Hematopoietic multipotent progenitor cell treated with erythropoietin and hydrocortisone succinate and interleukin-3 and kit ligand, for 8 days (in vitro differentiated cells): ENCODE measurements around the gene KCTD17.
A peak's percentile ranks its signal among the peaks of the same experiment; 100 is the strongest.

ENCODE experiments used
- DNase-seq: peaks from one replicate; pipeline ENCODE4 v3.0.0-alpha.2; 2015

KCTD17 gene

GRCh38 chr22:37043828-37044538, 7.6 kb upstream of the KCTD17 start:
- peak; percentile 83 for DNase-seq

DNA sequence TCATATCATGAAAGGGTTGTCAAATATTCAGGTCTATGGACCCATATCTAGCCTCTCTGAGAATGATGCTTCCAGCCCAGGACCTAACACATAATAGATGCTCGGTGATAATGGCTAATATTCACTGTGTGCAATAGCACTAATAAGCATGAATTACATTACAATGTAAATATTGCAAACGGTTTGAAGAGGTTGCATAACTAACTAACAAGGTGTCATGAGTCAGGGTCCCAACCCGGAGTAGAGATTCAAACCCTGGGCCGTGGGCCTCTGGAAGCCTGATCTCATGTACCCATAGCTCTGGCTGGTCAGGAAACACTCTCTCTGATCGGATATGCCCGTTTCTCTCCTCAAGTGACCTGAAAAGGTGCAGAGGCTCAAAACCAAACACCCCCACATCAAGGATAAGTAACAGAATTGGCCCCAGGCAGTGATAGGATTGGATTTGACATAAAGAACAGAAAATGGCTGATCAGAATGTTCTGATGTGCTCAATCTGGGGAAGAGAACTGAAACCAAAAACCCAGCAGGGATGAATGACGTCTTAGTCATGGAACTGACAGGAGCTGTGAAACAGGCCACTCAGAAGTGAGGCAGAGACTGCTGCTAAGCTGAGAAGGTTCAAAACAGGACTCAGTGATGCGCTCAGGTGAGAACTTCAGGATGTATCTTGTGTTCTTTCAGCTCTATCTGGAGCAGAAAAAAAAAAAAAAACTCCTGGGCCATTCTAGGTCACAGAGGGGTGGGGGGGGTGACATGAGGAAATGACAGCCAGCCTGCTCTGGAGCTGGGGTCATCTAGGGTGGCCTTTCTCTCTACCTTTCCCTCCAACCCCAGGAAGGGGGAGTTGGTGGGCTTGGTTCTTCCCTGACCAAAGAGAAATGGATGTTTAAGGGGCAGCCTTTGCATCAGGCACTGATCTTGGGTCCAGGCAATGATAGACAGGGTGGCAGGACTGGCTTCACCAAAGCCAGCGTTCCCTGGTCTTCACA, 6.6 kb upstream of the KCTD17 start:
- no peak for DNase-seq

GRCh38 chr22:37045958-37046357, 5.6 kb upstream of the KCTD17 start:
- DNase-seq, result peak; percentile 37

DNA sequence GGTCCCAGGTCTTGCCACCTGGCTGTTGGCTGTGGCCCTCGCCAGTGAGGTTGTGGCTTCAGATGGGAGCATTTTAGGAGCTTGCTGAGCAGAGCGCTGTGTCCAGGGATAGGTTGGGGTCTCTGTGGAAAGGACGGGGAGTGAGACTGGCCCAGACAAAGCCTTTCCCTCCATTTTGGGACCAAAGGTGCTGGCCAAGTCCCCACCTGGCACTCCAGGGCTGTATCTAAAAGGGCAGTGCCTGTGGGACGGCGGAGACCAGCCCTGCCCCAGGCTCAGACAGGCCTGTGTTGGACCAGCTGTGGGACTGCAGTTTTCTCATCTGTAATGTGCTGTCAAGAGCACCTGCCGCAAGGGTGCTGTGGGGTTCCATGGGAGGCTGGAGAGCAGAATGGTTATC, 5.0 kb upstream of the KCTD17 start:
- no peak for DNase-seq

DNA sequence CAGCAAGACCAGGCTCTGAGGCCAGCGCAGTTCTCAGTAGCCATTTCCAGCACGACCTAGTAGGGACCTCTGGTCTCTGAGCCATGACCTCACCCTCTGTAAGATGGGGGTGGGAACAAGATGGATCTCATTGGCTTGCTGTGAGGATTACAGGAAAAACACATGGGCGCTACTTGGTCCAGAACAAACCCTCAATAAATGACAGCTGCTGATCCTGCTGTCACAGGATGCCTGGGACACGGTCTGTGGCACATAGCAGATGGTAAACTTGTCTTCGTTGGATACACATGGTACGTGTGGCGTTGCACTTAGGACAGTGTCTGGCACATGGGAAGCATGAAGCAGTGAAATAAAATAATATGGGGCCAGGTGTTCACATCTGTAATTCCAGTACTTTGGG, 4.5 kb upstream of the KCTD17 start:
- DNase-seq, result no peak

DNA sequence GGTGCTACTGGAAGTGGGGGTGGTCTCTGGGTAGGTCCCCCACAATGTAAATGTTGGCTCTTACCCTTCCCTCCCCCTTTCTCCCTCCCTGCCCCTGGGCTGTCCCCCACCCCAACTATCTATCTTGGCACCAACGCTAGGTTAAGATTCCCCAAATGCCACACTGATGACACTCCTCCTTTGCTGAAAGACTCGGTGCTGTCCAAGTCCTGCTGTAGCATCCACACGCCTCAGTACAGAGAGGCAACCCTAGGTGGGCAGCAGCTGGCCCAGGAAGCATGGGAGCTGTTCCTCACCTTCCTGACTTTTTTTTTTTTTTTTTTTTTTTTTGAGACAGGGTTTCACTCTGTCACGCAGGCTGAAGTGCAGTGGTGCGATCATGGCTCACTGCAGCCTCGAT, 3.4 kb upstream of the KCTD17 start:
- no peak for DNase-seq

- DNase-seq, result no peak
These were observed 2.3 kb upstream of the KCTD17 start for GRCh38 chr22:37049224-37049623.

DNA sequence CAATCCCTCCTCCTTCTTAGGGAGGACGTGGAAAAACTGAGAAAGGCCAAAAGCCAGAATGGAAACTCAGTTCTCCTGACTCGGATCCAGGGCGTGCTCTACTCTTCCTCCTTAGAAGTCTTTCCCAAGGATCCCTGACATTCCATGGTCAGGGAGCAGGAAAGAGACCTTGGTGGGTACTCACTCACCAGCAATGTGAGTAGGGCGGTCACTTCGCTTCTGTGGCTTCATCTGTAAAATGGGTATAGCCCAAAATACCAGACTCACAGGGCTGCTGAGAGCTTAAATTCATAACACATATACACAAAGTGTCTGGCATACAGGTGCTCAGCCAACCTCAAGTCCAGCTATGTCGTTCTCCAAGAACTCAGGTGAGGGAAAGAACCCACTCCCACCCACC, 629 bp upstream of the KCTD17 start:
- no peak for DNase-seq

GRCh38 chr22:37052386-37053309, 1.1 kb downstream of the KCTD17 start:
- no peak for DNase-seq

- DNase-seq, result peak; percentile 34
These were observed 1.9 kb downstream of the KCTD17 start for GRCh38 chr22:37053310-37054055.

DNA sequence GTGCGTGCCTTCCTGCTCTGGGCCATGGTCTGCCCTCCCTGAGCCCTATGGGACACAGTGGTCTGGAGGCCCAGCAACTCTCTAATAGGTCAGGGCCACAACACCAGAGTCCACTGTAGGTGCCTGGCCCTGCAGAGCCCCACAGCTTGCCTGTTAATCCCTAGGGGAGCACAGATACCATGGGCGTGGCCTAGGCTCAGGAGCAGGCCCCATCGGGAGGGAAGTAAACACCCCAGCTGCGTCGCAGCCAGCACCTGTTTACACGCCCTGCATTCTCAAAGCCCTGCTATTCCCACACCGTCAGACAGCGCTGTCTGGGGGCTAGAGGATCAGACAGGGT, 2.5 kb downstream of the KCTD17 start:
- DNase-seq, result no peak

GRCh38 chr22:37054600-37055365, 3.2 kb downstream of the KCTD17 start:
- no peak for DNase-seq

GRCh38 chr22:37056246-37056645, 4.7 kb downstream of the KCTD17 start:
- no peak for DNase-seq

DNA sequence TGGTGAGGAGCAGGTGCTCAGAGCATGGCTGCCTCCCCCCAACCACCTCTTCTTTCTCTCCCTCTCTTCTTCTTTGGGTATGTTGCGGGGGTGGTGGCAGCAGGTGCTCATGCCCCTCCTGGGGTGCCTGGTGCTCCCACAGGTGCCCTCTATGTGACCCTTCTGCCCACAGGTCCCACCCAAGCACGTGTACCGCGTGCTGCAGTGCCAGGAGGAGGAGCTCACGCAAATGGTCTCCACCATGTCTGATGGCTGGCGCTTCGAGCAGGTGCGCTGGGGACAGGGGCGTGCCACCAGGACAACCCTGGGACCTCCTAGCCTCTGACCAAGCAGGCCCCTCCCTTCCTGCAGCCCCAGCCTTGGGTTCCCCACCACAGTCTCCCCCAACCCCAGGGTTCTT, 5.7 kb downstream of the KCTD17 start:
- no peak for DNase-seq

DNA sequence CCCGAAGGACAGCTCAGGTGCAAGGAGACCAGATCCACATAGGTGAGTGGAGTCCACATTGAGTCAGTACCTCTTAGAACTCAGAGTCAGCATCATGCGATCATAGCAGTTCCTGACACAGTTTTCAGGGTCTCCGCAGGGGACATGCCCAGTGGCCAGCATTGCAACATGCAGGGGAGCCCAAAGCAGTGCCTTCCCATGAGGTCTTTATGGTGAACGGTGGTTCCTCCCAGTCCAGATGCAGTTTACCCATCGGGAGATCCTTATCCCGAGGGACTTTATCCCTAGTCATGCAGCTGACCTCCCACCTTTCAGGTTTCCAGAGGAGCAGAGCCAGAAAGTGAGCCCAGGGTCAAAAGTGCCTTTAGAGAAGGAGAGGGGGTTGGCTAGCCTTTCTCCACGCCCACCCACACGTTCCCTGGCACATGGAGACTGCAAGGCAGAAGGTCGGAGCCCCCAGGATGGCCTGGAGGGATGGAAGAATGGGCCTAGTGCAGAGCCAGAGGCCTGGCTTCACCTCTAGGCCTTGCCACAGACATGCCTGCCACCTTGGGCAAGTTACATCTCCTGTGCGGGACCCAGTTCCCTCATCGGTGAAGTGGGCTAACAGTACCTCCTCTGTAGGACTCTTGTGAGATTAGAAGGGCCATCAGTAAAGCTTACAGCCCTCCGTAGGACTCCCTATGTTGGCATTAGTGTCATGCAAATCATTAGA, 6.4 kb downstream of the KCTD17 start:
- no peak for DNase-seq

GRCh38 chr22:37058917-37059701, 7.6 kb downstream of the KCTD17 start:
- no peak for DNase-seq

DNA sequence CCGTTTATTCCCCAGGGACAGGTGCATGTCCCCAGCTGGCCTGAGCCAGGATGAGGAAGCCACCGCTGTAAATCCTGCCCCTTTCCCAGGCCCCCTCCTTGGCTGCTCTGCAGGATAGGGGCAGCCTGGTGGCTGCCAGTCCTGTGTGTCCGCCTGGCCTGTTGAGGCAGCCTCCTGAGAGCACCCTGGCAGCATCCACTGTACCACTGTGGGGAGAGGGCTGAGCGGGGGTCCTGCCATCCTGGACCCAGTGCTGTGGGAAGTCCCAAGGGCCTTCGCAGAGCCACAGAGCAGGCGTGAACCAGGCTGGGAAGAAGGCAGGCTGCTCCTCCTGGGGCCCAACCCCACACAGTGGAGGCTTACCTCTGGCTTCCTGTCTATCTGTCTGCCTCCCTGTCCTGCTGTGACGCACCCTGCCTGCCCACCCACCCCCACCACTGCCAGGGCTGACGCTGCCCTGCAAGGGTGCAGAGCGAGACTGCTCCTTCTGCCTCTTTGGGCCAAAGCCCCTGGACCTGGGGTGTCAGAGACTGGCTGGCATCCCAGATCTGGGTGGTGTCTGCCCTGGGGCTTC, 8.4 kb downstream of the KCTD17 start:
- DNase-seq, result no peak

GRCh38 chr22:37060801-37061610, 9.5 kb downstream of the KCTD17 start:
- DNase-seq, result no peak
